GM21825 (cell line): ENCODE measurements around the gene C14orf180.
"Not testable (repeated sequence)": the region's sequence is repeated elsewhere in the genome, so short reads cannot be mapped to it uniquely, and the experiment has no call there.

ENCODE experiments used
- ATAC-seq: cut with Tn5 transposase; IDR thresholded peaks from one replicate; pipeline ENCODE4 v1.9.1; 2021; ENCODE audit warnings: mild to moderate bottlenecking, moderate library complexity; ENCODE audit not compliant: unreplicated experiment

The C14orf180 gene

DNA sequence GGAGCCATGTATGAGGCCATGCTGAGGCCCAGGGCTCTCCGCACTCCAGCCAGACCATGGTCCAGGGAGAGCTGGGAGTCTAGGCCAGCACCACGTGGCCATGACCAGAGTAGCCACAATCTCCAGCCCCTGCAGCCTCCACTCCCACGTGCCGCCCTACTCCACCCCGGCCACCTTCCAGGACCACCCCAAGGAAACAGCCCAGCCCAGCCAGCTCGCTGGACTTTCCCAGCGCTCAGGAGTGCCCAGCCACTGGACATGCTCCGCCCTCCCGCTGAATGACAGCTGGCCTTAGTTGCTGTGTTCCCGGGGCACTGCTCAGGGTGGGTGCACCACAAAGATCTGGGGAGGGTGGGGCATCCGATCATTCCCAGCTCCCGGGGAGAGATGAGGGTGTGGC is 2.1 kb upstream of the C14orf180 start:
- no peak for ATAC-seq

DNA sequence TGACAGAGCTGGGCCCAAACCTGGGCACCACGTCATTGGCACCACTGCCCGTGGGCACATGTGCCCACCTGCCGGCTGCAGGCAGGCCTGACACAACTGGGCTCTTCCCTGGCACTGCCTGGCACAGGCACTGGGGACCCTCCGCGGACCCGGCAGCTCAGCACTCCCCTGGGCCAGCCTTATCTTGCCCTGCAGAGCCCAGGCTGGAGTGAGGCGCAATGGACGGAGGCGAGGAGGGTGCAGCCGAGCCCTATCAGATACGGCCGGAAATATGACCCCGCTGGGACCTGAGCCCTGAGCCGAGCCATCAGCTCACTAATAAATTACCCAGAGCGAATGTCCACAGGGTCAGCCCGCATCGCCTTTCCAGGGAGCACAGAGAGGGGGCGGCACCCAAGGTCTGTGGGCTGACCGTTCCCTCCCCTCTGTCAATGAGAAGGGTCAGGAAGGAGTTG is 1.7 kb upstream of the C14orf180 start:
- ATAC-seq: no peak

DNA sequence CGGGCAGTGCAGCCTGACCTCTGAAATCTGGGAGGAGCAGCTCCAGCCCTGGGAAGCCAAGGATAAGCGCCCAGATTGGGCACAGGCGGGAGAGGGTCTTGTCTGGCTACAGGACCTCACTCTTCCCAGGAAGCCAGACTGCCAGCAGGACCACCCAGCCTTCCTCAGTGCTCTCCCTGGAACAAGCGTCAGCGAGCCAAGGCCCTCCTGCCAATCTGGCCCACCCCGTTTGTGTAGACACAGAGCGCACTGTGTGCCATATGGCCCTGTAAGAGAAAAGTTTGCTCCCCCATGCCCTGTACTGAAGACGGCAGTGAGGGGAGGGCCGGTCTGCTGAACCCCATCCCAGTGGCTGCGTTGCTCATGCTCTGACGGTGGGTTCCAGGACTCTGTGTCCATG is 1.2 kb upstream of the C14orf180 start:
- no peak for ATAC-seq

DNA sequence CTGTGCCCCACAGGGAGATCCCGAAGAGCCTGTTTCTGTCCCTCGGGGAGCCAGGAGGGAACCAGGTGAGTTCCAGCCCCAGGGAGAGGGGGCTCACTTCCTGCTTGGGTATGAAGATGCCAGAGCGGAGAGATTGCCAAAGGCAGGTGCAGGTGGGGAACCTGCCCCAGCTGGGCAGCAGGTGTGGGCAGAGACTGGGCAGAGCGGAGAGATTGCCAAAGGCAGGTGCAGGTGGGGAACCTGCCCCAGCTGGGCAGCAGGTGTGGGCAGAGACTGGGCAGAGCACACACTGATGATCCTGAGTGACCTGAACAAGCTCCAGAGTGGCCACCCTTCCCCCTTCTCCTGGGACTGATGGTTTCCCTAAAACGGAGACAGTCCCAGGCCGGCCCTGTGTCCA is 375 bp downstream of the C14orf180 start:
- ATAC-seq: not testable (repeated sequence)

DNA sequence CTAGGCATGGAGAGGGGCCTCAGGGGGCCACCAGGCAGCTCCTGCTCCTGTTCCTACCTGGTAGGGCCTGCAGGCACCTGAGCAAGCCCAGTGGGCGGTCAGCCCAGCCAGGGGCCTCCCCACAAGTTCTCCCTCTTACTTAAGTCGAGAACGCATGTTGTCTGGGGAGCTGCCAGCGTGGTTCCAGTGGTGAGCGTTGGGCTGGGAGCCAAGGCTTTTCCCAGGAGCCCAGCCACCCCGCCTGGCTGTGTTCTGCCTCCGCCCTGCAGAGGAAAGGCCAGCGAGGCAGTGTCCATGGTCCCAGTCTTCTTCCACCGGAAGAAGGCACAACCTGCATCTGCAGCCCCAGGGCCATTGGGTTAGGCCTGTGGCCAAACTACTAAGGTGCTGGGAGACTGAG is 1.4 kb downstream of the C14orf180 start:
- ATAC-seq: no peak

DNA sequence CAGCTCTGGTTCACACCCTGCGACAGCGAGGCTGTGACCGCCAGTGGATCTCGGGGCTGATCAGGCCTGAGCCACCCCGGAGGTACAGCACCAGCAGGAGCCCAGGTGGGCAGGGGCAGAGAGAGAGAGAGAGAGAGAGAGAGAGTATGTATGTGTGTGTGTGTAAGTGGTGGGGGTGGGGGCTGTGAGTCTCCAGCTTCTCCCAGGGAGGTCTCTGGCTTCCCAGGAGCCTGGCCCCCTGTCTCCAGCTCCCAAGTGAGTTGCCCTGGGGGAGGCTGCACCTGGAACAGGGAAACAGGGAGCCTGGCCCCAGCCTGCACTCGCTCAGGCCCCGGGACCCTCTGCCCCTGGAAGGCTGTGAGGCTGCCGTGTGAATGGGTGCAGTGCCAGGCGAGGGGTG is 2.0 kb downstream of the C14orf180 start:
- no peak for ATAC-seq

DNA sequence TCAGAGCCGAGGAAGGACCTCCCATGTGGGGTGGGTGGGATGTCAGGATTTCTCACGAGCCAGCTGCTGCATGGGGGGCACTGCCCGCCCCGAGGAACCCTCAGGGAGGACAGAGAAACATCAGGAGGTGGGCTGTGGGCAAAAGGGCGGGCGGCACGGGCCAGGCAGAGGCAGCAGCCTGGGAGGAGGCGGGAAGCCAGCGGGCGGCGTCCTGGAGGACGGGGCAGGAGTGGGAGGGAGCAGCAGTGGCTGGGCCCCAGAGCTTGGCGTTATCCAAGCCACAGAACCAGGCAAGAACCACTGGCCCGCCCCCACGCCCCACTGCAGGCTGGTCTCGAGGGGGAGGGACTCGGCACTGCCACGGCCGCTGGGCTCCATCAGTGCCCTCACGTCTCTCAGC is 2.4 kb downstream of the C14orf180 start:
- no peak for ATAC-seq

DNA sequence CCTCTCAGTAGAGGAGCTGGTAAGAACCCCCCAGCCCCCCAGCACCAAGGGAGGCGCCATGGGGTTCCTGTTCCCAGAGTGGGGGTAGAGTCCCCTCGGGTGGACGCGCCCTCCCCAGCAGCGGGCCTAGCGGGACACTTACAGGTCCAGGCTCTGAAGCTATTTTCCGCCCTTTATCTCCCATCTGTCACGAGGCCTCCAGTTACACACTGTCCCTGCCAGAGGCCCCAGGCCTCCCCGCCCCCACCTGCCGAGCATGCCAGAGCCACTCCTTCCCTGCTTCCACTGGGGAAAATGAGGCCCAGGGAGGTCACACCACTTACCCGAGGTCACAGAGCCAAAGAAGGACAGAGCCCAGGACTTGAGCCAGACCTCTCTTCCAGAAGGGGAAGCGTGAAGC is 3.1 kb downstream of the C14orf180 start:
- ATAC-seq: no peak

DNA sequence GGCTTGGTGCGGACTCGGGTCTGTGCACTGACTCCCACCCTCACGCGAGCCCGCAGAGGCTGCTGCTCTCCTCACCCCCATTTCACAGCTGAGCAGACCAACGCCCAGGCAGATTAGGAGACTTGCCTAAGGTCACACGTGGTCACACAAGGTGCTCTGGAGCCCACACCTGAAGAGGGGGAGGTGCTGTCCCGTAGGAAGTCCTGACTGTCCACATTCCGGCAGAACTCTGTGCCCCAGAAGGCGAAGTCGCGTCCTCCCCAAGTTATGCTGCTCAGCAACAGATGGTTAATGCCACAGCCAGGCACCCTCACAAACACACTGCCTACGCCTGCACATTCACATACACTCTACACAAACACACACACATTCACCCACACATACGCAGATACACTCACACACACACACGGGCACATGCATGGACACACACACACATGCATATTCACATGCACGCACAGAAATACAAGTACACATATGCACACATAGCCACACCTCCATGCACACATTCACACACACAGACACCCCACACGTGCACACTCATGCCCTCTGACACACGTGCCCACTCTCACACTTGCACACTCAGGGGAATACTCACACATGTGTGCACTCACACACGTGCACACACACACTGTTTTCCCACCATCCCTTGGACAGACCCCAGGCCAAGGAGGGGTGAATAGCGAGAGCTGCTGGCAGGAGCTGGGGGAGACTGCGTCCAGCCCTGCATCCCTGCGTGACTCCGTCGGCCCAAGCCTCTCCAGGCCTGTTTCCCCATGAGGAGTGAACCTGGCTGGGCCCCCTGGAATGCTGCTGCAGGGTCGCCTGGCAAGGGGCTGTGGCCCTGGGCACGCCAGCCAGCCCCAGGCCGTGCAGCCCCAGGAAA is 4.1 kb downstream of the C14orf180 start:
- no peak for ATAC-seq

DNA sequence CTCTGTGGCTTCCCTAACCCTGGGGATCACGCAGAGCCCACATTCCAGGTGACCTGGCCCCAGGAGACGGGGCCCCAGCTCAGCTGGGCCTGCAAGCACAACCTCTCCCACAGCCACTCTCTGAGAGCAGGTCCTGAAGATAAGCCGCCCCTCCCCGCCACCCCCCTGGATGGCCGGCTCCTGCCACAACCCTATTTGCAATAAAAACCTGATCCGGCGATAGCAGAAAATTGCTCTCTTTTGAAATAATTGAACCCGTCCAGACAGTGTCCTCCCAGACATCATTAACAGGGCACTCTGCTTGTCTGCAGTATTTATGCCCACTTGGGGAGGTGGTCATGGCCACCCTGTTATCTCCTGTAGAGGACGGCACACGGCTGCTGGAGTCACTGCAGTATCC is 5.0 kb downstream of the C14orf180 start:
- ATAC-seq: no peak

DNA sequence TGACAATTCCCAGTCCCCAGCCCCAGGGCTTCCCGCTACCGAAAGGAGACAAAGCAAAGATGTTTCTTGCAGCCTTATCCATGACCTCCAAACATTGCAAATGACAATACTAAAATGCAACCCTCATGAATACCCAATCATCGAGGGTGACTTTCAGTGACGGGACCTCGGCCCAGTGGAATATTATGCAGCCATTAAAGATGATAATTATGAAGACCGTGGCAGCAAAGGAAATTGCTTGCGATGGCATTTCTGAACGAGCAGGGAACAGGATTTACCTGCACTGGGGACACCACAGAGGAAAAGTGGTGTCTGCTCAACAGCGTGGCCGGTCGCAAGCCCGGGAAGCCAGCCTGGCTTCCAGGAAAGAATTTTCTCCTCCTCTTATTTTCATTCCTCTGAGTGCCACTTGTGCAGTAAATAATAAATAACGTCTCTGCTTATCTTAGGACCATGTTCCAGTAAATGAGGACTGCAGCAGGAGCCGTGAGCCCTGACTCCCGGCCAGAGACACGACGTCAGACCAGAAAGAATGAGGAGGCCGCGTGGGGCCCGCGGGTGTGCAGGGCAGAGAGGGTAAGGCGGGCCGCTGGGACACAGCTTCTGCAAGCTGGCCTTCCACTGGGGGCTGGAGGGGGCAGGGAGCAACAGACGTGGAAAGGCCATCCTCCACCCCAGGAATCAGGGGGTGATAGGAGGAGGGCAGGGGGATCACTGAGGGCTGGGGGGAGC is 6.6 kb downstream of the C14orf180 start:
- no peak for ATAC-seq

DNA sequence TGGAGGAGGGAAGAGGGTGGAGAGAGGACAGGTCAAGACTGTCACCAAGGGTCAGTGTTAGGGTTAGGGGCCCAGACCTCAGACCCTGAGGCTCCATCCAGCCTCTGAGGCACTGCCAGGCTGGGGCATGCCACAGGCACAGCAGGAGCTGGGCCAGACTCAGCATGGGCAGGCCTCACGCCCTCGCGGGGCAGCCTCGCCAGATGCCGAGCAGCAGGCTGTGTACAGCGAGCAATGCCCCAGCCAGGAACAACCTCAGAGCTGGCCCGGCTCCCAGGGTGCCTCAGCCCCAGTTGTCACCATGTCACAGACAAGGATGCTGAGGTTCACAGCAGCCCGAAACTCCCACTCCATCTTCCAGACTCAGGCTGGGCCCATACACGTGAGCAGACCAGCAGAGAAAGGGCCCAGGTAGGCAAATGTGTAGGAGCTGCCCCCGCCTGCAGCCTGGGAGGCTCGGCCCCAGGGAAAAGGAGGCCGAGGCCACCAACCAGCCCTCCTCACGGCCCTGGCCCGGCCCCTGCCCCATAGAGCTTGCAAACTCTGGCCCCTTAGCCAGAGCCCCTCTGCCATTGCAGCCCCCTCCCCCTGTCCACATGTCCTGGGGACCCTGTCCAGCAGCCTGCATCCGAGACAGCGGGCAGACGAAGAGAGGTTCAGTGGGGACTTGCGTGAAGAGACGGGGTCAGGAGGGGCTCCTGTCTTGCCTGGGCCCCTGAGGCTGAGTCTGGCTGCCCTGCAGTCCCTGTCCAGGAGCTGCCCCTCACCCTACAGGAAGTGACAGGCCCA is 7.5 kb downstream of the C14orf180 start:
- ATAC-seq: no peak

DNA sequence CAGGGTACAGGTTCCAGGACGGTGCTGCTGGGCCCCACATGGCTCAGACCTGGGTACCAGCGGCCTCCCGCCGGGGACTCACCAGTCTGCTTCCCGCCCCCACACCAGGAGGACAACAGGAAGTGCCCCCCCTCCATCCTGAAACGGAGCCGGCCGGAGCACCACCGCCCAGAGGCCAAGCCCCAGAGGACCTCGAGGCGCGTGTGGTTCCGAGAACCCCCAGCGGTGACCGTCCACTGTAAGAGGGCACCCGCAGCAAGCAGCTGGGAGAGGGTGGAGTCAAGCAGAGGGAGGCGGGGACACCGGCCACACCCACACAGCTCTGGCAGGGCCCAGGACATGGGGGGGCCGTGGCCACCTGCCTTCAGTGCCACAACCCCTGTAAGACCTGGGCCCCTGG is 8.1 kb downstream of the C14orf180 start:
- ATAC-seq: no peak

DNA sequence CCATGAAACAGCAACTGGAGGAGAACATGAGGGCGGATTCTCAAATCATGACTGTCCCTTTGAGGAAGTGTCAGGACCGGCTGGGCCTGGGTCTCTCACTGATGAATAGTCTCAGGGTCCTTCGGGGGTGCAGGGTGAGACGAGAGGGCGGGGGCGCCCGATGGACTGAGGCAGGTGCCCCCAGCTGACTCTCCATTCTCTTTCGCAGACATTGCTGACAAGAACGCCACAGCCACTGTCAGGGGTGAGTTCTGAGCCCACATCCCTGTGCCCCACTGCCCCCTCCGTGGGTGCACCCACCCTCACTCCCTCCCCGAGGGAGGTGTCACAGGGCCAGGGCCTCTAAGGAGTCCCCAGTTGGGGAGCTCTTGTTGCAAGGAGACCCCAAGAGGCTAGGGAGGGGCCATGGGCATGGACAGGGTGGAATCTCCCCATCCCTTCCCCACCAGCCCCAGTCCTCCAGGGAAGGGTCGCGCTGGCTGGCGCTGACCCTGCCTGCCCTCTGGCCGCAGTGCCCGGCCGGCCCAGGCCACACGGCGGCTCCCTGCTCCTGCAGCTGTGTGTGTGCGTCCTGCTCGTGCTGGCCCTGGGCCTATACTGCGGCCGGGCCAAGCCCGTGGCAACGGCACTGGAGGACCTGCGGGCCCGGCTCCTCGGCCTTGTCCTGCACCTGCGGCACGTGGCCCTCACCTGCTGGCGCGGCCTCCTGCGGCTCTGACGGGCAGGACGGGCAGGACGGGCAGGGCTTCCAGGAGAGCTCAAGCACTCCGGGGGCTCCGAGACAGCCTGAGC is 8.7 kb downstream of the C14orf180 start:
- ATAC-seq: no peak

DNA sequence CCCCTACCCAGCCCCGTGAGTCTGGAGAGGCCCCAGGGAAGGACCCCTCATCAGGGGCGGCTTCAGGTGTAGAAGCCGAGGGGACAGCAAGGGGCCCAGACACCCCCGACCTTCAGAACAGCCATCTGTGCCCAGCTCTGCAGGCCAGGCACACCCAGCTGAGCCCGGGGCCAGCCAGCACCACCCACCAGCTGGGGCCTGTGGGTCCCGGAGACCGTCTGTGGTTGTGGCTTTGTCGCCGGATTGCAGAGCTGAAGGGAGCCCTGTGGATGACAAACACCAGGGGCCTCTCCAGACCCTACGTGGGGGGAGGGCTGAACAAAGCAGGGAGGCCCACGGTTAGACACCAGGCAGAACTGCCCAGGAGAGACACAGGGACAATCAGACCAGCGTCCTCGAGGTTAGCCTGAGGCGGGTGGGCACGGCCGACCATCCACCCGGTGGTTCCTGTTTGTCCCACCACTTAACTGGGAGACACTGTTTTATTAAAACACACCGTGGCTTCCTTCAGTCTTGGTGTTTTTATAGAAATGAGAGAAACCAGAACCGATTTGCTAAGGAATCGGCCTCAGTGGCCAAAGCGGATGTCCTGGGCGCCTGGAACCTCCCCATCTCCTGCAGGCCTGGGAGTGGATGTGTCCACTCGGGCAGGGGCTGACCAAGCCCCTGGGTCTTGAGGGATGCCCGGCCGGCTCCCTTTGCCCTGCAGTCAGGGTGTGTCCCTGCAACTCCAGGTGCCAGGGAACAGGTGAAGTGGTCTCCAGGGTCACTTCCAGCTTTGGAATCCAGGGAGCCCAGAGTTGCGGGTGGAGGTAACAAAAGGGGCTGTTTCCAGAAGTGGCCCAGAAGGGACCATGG is 10.0 kb downstream of the C14orf180 start:
- no peak for ATAC-seq

DNA sequence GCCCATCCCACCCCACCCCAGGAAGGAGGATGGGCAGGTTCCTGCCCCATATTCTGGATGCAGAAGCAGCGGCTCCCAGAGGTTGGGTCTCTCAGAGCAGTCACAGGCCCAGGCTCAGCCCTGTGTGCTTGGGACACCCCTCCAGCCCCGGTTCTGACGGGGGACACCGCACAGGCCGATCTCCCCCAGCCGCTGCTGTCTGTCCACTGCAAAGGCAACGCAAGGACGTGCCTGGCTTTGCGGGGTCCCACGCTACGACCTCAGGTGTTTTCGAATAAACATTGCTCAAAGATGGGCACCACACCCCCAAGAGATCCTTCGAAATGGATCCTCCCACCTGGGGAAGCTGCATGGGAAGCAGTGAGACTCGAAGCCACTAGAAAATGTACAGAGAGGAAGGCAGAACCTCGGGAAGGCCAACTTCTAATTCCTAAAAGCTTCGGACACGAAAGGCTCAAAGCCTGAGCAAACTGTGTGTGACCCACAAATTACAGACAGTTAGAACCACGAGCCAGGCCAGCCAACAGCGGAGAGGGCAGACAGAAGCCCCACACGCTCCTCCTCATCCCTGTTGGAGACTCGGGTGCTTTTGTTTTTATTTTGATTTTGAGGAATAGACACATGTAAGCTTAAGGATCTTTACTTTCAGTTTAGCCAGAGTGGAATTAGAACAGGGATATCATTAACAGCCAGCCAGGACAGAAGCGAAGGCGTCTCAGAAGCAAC is 10.8 kb downstream of the C14orf180 start:
- ATAC-seq: no peak

DNA sequence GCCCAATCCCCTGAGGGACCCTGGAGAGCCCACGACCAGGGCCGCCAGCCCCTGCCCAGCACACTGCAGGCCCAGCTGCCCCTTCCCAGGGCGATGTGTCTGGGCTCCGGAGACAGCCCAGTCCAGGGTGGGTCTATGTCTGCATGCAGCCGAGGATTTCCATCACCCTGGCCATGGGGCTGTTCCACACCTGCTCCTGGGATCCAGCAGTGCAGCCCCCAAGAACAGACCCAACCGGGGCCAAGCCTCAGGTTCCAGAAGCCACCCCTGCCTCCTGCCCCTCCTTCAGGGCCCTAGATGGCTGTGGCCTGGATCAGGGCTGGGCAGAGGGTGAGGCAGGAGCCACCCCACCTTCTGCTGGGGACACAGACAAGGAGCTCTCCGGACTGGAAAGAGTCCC is 11.5 kb downstream of the C14orf180 start:
- ATAC-seq: no peak

DNA sequence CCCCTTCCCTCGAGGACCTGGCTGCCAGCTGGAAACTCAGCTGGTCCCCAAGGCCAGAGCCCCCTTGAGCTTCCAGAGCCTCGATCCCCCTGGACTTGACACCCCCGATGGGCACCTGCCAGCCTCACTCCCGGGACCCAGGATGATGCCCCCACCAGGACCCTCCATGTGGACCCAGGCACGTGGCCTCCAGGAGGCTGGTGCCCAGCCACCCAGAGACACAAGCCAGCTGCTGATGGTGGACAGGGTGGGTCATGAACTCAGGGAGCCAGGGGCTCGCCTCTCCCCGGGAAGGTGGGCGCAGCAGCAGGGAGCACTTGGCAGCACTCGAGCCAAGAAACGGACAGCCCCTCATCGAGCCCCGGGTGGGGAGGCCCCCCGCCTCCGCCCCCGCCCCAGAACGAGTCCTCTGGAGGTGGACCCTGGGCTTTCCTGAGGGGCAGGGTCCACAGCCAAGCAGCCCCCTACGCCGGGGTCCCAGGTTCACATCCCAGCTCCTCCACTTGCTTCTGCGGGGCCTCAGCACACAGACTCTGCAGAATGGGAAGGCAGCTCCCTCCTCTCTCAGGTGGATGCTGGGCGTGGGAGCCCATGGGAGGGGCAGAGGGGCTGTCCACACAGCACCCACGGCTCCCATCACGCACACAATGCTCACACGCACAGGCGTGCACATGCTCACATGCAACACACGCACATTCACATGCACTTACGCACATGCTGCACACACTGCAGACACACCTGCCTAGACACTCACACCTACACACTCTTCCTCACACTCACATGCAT is 12.1 kb downstream of the C14orf180 start:
- no peak for ATAC-seq
